Neuronal stem cell (in vitro differentiated cells): Measurements from ENCODE around the gene FAM227B.

Experiments used
- DNase-seq: peaks from one replicate; pipeline ENCODE4 v3.0.0-alpha.2; 2013; ENCODE audit warnings: low spot score
- H2AFZ ChIP-seq: one replicate; pipeline ENCODE4 v1.6.1; 2013; ENCODE audit warnings: mild to moderate bottlenecking, low read length, inconsistent platforms
- H2AK5ac ChIP-seq: 2 replicates; pipeline ENCODE4 v1.6.1; 2013; ENCODE audit warnings: low read depth, mild to moderate bottlenecking, inconsistent platforms, low read length, moderate library complexity, mixed read lengths
- H2BK120ac ChIP-seq: 2 replicates; pipeline ENCODE4 v1.6.1; 2013; ENCODE audit warnings: low read depth, mild to moderate bottlenecking, inconsistent platforms, low read length, moderate library complexity, mixed read lengths
- H2BK12ac ChIP-seq: one replicate; pipeline ENCODE4 v1.6.1; 2013; ENCODE audit warnings: low read length, inconsistent platforms
- H2BK15ac ChIP-seq: 2 replicates; pipeline ENCODE4 v1.6.1; 2013; ENCODE audit warnings: mild to moderate bottlenecking, low read length, inconsistent platforms, mixed read lengths
- H2BK5ac ChIP-seq: one replicate; pipeline ENCODE4 v1.6.1; 2013; ENCODE audit warnings: inconsistent platforms, mild to moderate bottlenecking, low read length, moderate library complexity
- H3K14ac ChIP-seq: one replicate; pipeline ENCODE4 v1.6.1; 2013; ENCODE audit warnings: low read length, inconsistent platforms
- H3K18ac ChIP-seq: 2 replicates; pipeline ENCODE4 v1.6.1; 2013; ENCODE audit warnings: low read length, inconsistent platforms
- H3K23ac ChIP-seq: 2 replicates; pipeline ENCODE4 v1.6.1; 2013; ENCODE audit warnings: low read depth, mild to moderate bottlenecking, mixed read lengths, low read length, inconsistent platforms; ENCODE audit not compliant: poor library complexity
- H3K27ac ChIP-seq: replicated peaks from 3 replicates; pipeline ENCODE4 v1.5.1; 2013; ENCODE audit warnings: low read length, inconsistent platforms
- H3K27me3 ChIP-seq, 3 experiments: 2 replicates each; pipeline ENCODE4 v1.6.1; 2013; ENCODE audit warnings: low read length in 3 of 3, mild to moderate bottlenecking in 2 of 3, inconsistent platforms in 1 of 3, low read depth in 1 of 3, mixed read lengths in 1 of 3, moderate library complexity in 1 of 3; ENCODE audit not compliant: control insufficient read depth in 3 of 3, insufficient read depth in 3 of 3
- H3K36me3 ChIP-seq, 2 donors: replicated peaks in 1 of 2; 2 replicates each; pipeline ENCODE4 v1.6.1; 2013; ENCODE audit warnings: low read length in 2 of 2; ENCODE audit not compliant: control insufficient read depth in 2 of 2, insufficient read depth in 2 of 2
- H3K4ac ChIP-seq: 2 replicates; pipeline ENCODE4 v1.6.1; 2013; ENCODE audit warnings: inconsistent platforms, mild to moderate bottlenecking, low read length, moderate library complexity
- H3K4me1 ChIP-seq, 2 donors: 1 replicate in 1 of 2; 2 replicates in 1 of 2; pipeline ENCODE4 v1.6.1; 2013; ENCODE audit warnings: low read length in 2 of 2, low read depth in 1 of 2; ENCODE audit not compliant: control insufficient read depth in 2 of 2, insufficient read depth in 1 of 2
- H3K4me2 ChIP-seq: one replicate; pipeline ENCODE4 v1.6.1; 2013; ENCODE audit warnings: mild to moderate bottlenecking, low read length, inconsistent platforms; ENCODE audit not compliant: insufficient read depth, poor library complexity, severe bottlenecking
- H3K4me3 ChIP-seq, 2 donors: 2 replicates each; pipeline ENCODE4 v1.5.1; 2013; ENCODE audit warnings: low read length in 2 of 2, mild to moderate bottlenecking in 2 of 2, inconsistent platforms in 1 of 2, moderate library complexity in 1 of 2
- H3K79me1 ChIP-seq: one replicate; pipeline ENCODE4 v1.6.1; 2013; ENCODE audit warnings: low read depth, mild to moderate bottlenecking, inconsistent platforms, low read length, moderate library complexity
- H3K9ac ChIP-seq: one replicate; pipeline ENCODE4 v1.6.1; 2013; ENCODE audit warnings: mild to moderate bottlenecking, low read depth, low read length, inconsistent platforms; ENCODE audit not compliant: poor library complexity
- H3K9me3 ChIP-seq, 2 donors: replicated peaks in 1 of 2; 2 replicates each; pipeline versions ENCODE3 to v1.6.1; 2013; ENCODE audit warnings: low read length in 2 of 2, mild to moderate bottlenecking in 2 of 2, inconsistent platforms in 1 of 2, low read depth in 1 of 2, mixed read lengths in 1 of 2, moderate library complexity in 1 of 2; ENCODE audit not compliant: control insufficient read depth in 2 of 2, insufficient read depth in 1 of 2
- H4K8ac ChIP-seq: one replicate; pipeline ENCODE4 v1.6.1; 2013; ENCODE audit warnings: low read depth, mild to moderate bottlenecking, inconsistent platforms, low read length, moderate library complexity
- H4K91ac ChIP-seq: one replicate; pipeline ENCODE4 v1.6.1; 2013; ENCODE audit warnings: low read length, low read depth, mild to moderate bottlenecking, inconsistent platforms; ENCODE audit not compliant: poor library complexity
- WGBS, 2 donors: extraction: QIAGEN DNeasy Blood & Tissue Kit; methylation state at CpG; one replicate each; pipeline ENCODE4 v1.1.7; 2013; ENCODE audit warnings: missing lambda C conversion rate in 2 of 2, mixed read lengths in 1 of 2; ENCODE audit not compliant: insufficient read length in 2 of 2, insufficient replicate concordance in 1 of 2; ENCODE audit errors: extremely low coverage in 2 of 2; 5-methylcytosine and 5-hydroxymethylcytosine counted together

Gene FAM227B

DNA sequence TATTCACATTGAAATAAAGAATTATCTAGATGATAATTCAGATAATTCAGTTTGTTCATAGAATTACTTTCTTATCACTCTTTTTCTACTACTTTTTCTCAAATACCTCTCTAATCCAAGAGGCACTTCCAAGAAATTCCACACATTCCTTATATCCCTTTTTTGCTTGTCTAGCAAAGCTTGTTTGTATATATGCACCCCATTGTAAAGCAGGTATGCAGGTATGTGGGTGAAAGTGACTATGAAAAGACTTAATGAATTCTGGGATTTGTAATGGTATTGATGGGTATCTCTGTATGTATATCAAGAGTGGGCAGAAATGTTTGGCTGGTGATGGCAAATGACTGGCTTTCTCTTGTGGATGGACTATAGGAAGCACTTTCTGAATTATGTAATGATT, 291.7 kb downstream of the FAM227B start:
- Histone ChIP-seq H2AK5ac (no peak overlapping the region), H3K4me2 (no peak overlapping the region), H4K8ac (no peak overlapping the region), H3K9me3 (no peaks in the 10 kb centered on the region), H2BK12ac (no peak overlapping the region), H3K23ac (no peak overlapping the region), H2BK120ac (no peak overlapping the region), H3K27me3 (no peaks in the 10 kb centered on the region), H2BK5ac (no peak overlapping the region), H3K36me3 (peaks cover 0 to 2% of the 10 kb centered on the region in 2 donors), H3K79me1 (no peaks in the 10 kb centered on the region), H3K18ac (no peak overlapping the region), H3K4me1 (peaks cover 0 to 6% of the 10 kb centered on the region in 2 donors), H3K27ac (no peak overlapping the region), H3K14ac (no peak overlapping the region), H2AFZ (no peak overlapping the region), H3K4me3 (no peak overlapping the region), H3K9ac (no peak overlapping the region), H4K91ac (no peak overlapping the region), H2BK15ac (no peak overlapping the region), H3K4ac (no peak overlapping the region)
- no peak for DNase-seq

GRCh38 chr15:49327927-49328326, 292.7 kb downstream of the FAM227B start:
- Histone ChIP-seq H2BK15ac (no peak overlapping the region), H3K18ac (no peak overlapping the region), H4K91ac (no peak overlapping the region), H2AFZ (no peak overlapping the region), H2AK5ac (no peak overlapping the region), H4K8ac (no peak overlapping the region), H3K4me2 (no peak overlapping the region), H3K27ac (no peak overlapping the region), H2BK12ac (no peak overlapping the region), H3K9me3 (no peaks in the 10 kb centered on the region), H3K23ac (no peak overlapping the region), H3K9ac (no peak overlapping the region), H3K4ac (no peak overlapping the region), H2BK5ac (no peak overlapping the region), H3K4me1 (peaks cover 1 to 13% of the 10 kb centered on the region in 2 donors), H3K14ac (no peak overlapping the region), H3K4me3 (no peak overlapping the region), H3K79me1 (no peaks in the 10 kb centered on the region), H3K36me3 (peaks cover 0 to 2% of the 10 kb centered on the region in 2 donors), H3K27me3 (no peaks in the 10 kb centered on the region), H2BK120ac (no peak overlapping the region)
- WGBS, 2 donors, result no CpG with 5 or more reads among the region's 4 CpGs
- DNase-seq, result no peak

GRCh38 chr15:49323207-49323606, 297.4 kb downstream of the FAM227B start:
- no CpG with 5 or more reads among the region's 1 CpG for WGBS, 2 donors
- Histone ChIP-seq H2BK120ac (no peak overlapping the region), H2AK5ac (no peak overlapping the region), H3K4me1 (peaks cover 1 to 13% of the 10 kb centered on the region in 2 donors), H3K4me2 (no peak overlapping the region), H3K4ac (no peak overlapping the region), H3K27ac (no peak overlapping the region), H4K8ac (no peak overlapping the region), H2BK15ac (no peak overlapping the region), H2BK5ac (no peak overlapping the region), H2BK12ac (no peak overlapping the region), H3K9ac (no peak overlapping the region), H4K91ac (no peak overlapping the region), H3K79me1 (no peaks in the 10 kb centered on the region), H3K27me3 (no peaks in the 10 kb centered on the region), H3K14ac (no peak overlapping the region), H3K36me3 (peaks cover 0 to 11% of the 10 kb centered on the region in 2 donors), H3K18ac (no peak overlapping the region), H2AFZ (no peak overlapping the region), H3K4me3 (no peak overlapping the region), H3K9me3 (no peaks in the 10 kb centered on the region), H3K23ac (no peak overlapping the region)
- DNase-seq, result no peak

- Histone ChIP-seq H3K36me3 (peaks cover 0 to 11% of the 10 kb centered on the region in 2 donors), H3K23ac (no peak overlapping the region), H3K9ac (no peak overlapping the region), H2AK5ac (no peak overlapping the region), H3K14ac (no peak overlapping the region), H3K4me2 (no peak overlapping the region), H3K9me3 (no peaks in the 10 kb centered on the region), H3K18ac (no peak overlapping the region), H2BK12ac (no peak overlapping the region), H3K79me1 (no peaks in the 10 kb centered on the region), H2BK15ac (no peak overlapping the region), H4K8ac (no peak overlapping the region), H3K4me1 (peaks cover 1 to 16% of the 10 kb centered on the region in 2 donors), H3K4me3 (no peak overlapping the region), H4K91ac (no peak overlapping the region), H2BK120ac (no peak overlapping the region), H3K27me3 (no peaks in the 10 kb centered on the region), H2BK5ac (no peak overlapping the region), H3K4ac (no peak overlapping the region), H3K27ac (no peak overlapping the region), H2AFZ (no peak overlapping the region)
- no CpG with 5 or more reads among the region's 1 CpG for WGBS, 2 donors
- no peak for DNase-seq
Measured at GRCh38 chr15:49320351-49320750, 300.3 kb downstream of the FAM227B start.
